Gastrocnemius medialis (tissue), 4 donors: ENCODE measurements around the gene HTR3A. TPM values are rescaled to one million over a fixed set of nuclear protein-coding genes. Genes with fewer than 3 reads are reported as not detected.

ENCODE experiments used
- ATAC-seq, 2 donors: fragments of 150-250 bp; one replicate each; pipeline ENCODE4 v1.9.1; 2016
- DNase-seq, 2 donors: peaks; one replicate each; pipeline ENCODE4 v3.0.0-alpha.2; 2019
- H3K27ac ChIP-seq, 4 donors: fragments of 200-600 bp; sonication (generic); 1 replicate in 1 of 4; 2 replicates in 3 of 4; pipeline ENCODE4 v1.5.1; 2016 to 2018; ENCODE audit warnings: mild to moderate bottlenecking in 2 of 4, moderate library complexity in 1 of 4
- H3K27me3 ChIP-seq, 3 donors: fragments of 200-600 bp; sonication (generic) in 2 of 3; 1 replicate in 1 of 3; 2 replicates in 2 of 3; pipeline versions ENCODE4 v1.5.1 to v1.6.0; 2016 to 2019; ENCODE audit warnings: mild to moderate bottlenecking in 1 of 3, moderate library complexity in 1 of 3
- H3K36me3 ChIP-seq, 2 donors: fragments of 200-600 bp; sonication (generic) in 1 of 2; one replicate each; pipeline ENCODE4 v1.5.1; 2017 to 2018
- H3K4me1 ChIP-seq, 2 donors: fragments of 200-600 bp; sonication (generic) in 1 of 2; one replicate each; pipeline ENCODE4 v1.5.1; 2016 to 2017; ENCODE audit warnings: mild to moderate bottlenecking in 2 of 2
- H3K4me3 ChIP-seq, 4 donors: fragments of 200-600 bp; sonication (generic) in 3 of 4; 1 replicate in 1 of 4; 2 replicates in 3 of 4; pipeline ENCODE4 v1.5.1; 2016 to 2019; ENCODE audit warnings: mild to moderate bottlenecking in 2 of 4
- H3K9me3 ChIP-seq, 3 donors: fragments of 200-600 bp; sonication (generic) in 2 of 3; 1 replicate in 1 of 3; 2 replicates in 2 of 3; pipeline ENCODE4 v1.5.1; 2016 to 2019
- POLR2A ChIP-seq, 2 donors: fragments of 450-650 bp; IDR thresholded peaks; one replicate each; pipeline ENCODE4 v1.6.1; 2017; ENCODE audit warnings: antibody characterized with exemption in 2 of 2, mild to moderate bottlenecking in 2 of 2, moderate library complexity in 2 of 2
- in situ Hi-C, 4 donors: fragments of 200-750 bp; cut with MboI; loops; one replicate each; pipeline versions ENCODE4 v1.15.0 to v1.8.0; 2017; ENCODE audit warnings: low sequenced_read_pairs in 4 of 4
- intact Hi-C: fragments of 100-400 bp; cut with DNase I; formaldehyde crosslinking; loops from one replicate; pipeline ENCODE4 v1.15.1; 2023; ENCODE audit warnings: low total_unique reads
- total RNA-seq, 4 donors: library from RNA; depleted of rRNA; stranded (reverse); fragments of >200 nt; gene quantifications; one replicate each; pipeline versions ENCODE4 v1.1.0 to v1.2.3, GENCODE V29; 2016
- TF ChIP-seq, protein P1 (sequence below), 5 experiments: fragments of 450-650 bp in 3 of 5; fragments of 200-600 bp in 2 of 5; sonication (generic) in 2 of 5; IDR thresholded peaks in 4 of 5; conservative IDR thresholded peaks in 1 of 5; 1 replicate in 4 of 5; 2 replicates in 1 of 5; pipeline ENCODE4 v1.5.1; 2016 to 2019; ENCODE audit warnings: antibody characterized with exemption in 5 of 5, mild to moderate bottlenecking in 3 of 5, moderate library complexity in 3 of 5

Gene HTR3A
- total RNA-seq, 4 donors from 2014 or later: not detected

DNA sequence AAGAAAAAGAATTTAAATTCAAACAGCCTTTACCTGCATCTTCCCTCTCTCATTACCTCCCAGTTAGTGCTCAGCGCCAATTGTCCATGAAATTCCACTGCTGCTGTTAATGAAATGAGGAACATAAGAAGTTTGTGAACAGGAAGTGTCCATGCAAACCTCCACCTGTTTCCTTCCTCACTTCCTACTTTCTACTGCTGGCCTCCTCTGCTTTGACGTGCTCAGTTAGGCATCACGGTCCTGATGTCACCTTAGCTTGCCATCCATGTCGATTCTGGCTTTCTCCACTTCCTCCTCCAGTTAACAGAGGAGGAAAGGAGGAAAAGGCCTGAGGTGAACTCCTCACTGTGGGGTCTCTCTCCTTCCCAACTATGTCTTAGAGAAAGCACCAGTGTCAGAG lies 26.9 kb upstream of the HTR3A start:
- H3K9me3 ChIP-seq: no peaks in the 10 kb centered on the region
- no peak overlapping the region for H3K27ac ChIP-seq
- DNase-seq (no peak), ATAC-seq (no peak)
- TF ChIP-seq, protein P1, sequence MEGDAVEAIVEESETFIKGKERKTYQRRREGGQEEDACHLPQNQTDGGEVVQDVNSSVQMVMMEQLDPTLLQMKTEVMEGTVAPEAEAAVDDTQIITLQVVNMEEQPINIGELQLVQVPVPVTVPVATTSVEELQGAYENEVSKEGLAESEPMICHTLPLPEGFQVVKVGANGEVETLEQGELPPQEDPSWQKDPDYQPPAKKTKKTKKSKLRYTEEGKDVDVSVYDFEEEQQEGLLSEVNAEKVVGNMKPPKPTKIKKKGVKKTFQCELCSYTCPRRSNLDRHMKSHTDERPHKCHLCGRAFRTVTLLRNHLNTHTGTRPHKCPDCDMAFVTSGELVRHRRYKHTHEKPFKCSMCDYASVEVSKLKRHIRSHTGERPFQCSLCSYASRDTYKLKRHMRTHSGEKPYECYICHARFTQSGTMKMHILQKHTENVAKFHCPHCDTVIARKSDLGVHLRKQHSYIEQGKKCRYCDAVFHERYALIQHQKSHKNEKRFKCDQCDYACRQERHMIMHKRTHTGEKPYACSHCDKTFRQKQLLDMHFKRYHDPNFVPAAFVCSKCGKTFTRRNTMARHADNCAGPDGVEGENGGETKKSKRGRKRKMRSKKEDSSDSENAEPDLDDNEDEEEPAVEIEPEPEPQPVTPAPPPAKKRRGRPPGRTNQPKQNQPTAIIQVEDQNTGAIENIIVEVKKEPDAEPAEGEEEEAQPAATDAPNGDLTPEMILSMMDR (IDR thresholded peaks at IDR 0.05 in 4 of 5, conservative IDR thresholded peaks at IDR 0.05 in 1 of 5): no peak
- TF ChIP-seq POLR2A (IDR thresholded peaks at IDR 0.05): no peak
- in situ Hi-C loops (no loop called here), intact Hi-C loops (no loop called here)
- no peak overlapping the region for H3K4me3 ChIP-seq
- H3K4me1 ChIP-seq: no peaks in the 10 kb centered on the region
- H3K27me3 ChIP-seq: peaks cover 7 to 8% (median 7%) of the 10 kb centered on the region in 3 donors
- H3K36me3 ChIP-seq: no peaks in the 10 kb centered on the region

DNA sequence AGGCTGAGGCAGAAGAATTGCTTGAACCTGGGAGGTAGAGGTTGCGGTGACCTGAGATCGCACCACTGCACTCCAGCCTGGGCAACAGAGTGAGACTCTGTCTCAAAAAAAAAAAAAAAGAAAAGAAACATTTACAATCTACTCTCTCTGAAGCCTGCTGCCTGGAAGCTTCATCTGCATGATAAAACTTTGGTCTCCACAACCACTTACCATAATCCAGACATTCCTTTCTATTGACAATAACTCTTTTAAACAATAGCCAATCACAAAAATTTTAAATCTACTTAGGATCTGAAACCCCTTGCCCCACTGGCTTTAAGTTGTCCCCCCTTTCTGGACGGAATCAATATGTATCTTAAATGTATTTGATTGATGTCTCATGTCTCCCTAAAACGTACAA lies 25.0 kb upstream of the HTR3A start:
- Histone ChIP-seq H3K4me1 (no peaks in the 10 kb centered on the region), H3K27me3 (peaks cover 7 to 10% (median 8%) of the 10 kb centered on the region in 3 donors), H3K9me3 (no peaks in the 10 kb centered on the region), H3K27ac (no peak overlapping the region), H3K36me3 (no peaks in the 10 kb centered on the region), H3K4me3 (no peak overlapping the region)
- no peak for TF ChIP-seq POLR2A (IDR thresholded peaks at IDR 0.05)
- TF ChIP-seq, protein P1 (IDR thresholded peaks at IDR 0.05 in 4 of 5, conservative IDR thresholded peaks at IDR 0.05 in 1 of 5): no peak
- in situ Hi-C loops (no loop called here), intact Hi-C loops (no loop called here)
- ATAC-seq: no peak
- DNase-seq: no peak

DNA sequence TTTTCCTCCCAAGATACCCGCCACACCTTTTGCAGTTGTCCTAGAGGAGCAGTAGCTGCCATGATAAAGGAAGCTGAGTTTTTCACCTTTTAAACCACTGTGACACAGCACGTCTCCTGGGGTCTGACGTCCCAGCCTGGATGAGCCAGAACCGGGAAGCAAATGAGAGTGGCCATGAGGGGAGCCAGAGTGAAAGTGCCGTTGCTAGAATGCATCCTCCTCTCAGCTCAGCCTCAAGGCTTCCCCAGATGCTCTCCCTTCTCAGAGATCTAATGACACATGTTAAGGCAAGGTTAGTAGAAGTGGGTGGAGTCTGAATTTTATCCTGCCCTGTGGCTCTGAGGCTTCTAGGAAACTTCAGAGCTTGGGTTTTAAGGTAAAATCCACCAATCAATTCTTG lies 23.4 kb upstream of the HTR3A start:
- Histone ChIP-seq H3K4me1 (no peaks in the 10 kb centered on the region), H3K27ac (no peak overlapping the region), H3K27me3 (peaks cover 7 to 12% (median 8%) of the 10 kb centered on the region in 3 donors), H3K4me3 (no peak overlapping the region), H3K36me3 (no peaks in the 10 kb centered on the region), H3K9me3 (no peaks in the 10 kb centered on the region)
- no peak for DNase-seq
- TF ChIP-seq, protein P1 (IDR thresholded peaks at IDR 0.05 in 4 of 5, conservative IDR thresholded peaks at IDR 0.05 in 1 of 5): no peak
- no peak for TF ChIP-seq POLR2A (IDR thresholded peaks at IDR 0.05)
- intact Hi-C loops: no loop called here
- in situ Hi-C loops: no loop called here
- ATAC-seq: no peak

DNA sequence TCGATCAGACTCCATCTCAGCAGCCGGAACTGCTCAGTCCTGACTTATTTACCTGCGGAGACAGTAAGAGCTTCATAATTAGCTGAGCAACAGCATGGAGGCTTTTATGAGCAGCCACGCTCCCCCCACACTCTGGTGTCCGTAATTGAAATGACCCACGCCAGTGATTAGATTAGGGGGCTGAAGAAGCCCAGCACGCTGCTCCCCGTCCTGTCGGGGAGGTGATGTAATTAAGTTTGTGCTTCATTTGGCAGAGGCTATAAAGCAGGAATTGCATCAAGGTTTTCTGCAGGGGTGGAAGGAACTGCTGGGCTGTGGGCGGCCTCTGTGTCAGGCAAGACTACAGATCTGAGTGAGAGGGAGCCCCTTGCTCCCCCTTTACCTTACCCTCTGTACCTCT lies 22.8 kb upstream of the HTR3A start:
- H3K4me1 ChIP-seq: no peaks in the 10 kb centered on the region
- no peaks in the 10 kb centered on the region for H3K9me3 ChIP-seq
- H3K27me3 ChIP-seq: peaks cover 7 to 12% (median 8%) of the 10 kb centered on the region in 3 donors
- intact Hi-C loops: no loop called here
- H3K27ac ChIP-seq: no peak overlapping the region
- no peaks in the 10 kb centered on the region for H3K36me3 ChIP-seq
- no peak overlapping the region for H3K4me3 ChIP-seq
- in situ Hi-C loops: no loop called here
- TF ChIP-seq POLR2A (IDR thresholded peaks at IDR 0.05): no peak
- TF ChIP-seq, protein P1 (IDR thresholded peaks at IDR 0.05 in 4 of 5, conservative IDR thresholded peaks at IDR 0.05 in 1 of 5): no peak
- ATAC-seq (no peak), DNase-seq (no peak)

DNA sequence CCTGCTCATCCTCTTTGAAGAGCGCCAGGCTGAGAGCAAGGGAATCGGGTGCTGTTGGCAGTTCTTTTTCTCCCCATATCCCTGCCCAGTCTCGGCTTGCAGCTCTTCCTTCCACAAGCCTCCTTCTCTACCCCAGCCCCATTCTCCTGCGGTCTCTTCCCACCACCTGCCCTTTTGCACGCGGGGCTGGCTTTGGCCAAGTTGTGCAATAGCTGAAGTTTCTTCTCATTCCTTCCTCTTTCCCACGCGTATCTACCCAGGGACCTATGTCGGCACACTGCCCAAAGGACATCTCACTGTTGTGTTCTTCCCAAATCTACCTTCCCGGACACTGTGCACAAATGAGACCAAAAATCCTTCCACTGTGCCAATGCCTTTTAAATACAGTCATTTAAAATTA lies 22.3 kb upstream of the HTR3A start:
- no peaks in the 10 kb centered on the region for H3K4me1 ChIP-seq
- in situ Hi-C loops: no loop called here
- TF ChIP-seq, protein P1 (IDR thresholded peaks at IDR 0.05 in 4 of 5, conservative IDR thresholded peaks at IDR 0.05 in 1 of 5): no peak
- TF ChIP-seq POLR2A (IDR thresholded peaks at IDR 0.05): no peak
- H3K9me3 ChIP-seq: no peaks in the 10 kb centered on the region
- intact Hi-C loops: no loop called here
- H3K4me3 ChIP-seq: no peak overlapping the region
- no peak overlapping the region for H3K27ac ChIP-seq
- no peaks in the 10 kb centered on the region for H3K36me3 ChIP-seq
- ATAC-seq (no peak), DNase-seq (no peak)
- H3K27me3 ChIP-seq: peaks cover 7 to 12% (median 8%) of the 10 kb centered on the region in 3 donors
